RKO (cell line): ENCODE measurements around the gene HPN.
A peak's percentile ranks its signal among the peaks of the same experiment; 100 is the strongest.

Experiments
- DNase-seq: peaks from one replicate; pipeline ENCODE4 v3.0.0-alpha.2; 2016; ENCODE audit warnings: low spot score

The HPN gene

DNA sequence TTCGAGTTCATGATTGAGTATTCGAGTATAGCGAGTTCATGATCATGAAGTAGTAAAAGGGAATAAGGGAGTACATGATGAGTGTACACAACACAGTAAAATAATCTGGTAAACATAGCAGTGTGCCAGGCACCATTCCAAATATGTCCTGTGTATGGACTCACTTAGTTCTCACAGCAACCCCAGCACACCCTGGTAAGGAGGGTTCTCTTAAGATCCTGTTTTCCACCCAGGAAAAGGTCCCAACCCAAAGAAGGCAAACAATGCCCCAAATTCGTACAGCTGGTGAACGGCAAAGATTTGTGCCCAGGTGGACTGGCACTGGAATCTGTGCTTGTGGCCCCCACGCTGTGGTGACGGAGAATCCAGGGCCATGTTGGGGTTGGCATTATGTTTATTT, 21.4 kb downstream of the HPN start:
- DNase-seq: no peak

DNA sequence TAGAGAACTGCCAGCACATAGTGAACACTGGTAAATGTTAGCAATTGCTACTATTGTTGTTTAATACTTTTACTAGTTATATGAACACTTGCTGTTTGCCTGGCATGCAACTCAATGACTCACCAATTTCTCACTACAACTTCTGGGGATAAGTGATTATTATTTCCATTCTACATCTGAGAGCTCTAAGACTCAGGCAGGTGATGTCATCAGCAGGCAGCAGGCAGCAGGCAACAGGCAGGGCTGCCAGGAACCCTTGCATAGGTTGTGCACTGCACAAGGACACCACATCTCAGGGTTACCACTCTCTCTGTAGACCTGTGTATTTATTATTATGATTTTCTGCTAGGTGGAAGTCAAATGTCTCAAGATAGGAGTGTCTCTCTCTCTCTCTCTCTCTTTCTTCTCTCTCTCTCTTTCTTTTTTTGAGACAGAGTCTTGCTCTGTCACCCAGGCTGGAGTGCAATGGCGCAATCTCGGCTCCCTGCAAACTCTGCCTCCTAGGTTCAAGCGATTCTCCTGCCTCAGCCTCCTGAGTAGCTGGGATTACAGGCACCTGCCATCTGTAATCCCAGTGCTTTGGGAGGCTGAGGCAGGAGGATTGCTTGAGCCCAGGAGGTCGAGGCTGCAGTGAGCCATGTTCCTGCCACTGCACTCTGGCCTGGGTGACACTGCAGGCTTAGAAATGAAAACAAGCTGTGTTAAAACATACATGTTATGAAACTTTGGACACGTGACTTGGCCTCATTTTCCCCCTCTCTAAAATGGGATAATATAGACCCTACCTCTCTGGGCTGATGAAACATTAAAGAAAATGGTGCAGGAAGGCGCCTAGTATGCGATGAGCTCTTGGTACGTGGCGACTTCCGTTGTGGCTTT, 22.7 kb downstream of the HPN start:
- peak; percentile 62 for DNase-seq

DNA sequence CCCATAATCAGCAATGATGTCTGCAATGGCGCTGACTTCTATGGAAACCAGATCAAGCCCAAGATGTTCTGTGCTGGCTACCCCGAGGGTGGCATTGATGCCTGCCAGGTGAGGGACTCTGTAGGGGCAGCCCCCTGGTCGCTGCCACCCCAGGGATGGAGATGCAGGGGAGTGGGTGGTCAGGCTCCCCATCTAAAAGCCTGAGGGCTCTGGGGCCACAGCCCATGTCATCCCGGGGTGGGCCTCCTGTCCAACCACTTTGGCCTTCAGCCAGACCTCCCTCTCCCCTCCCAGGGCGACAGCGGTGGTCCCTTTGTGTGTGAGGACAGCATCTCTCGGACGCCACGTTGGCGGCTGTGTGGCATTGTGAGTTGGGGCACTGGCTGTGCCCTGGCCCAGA, 24.1 kb downstream of the HPN start:
- DNase-seq: no peak

DNA sequence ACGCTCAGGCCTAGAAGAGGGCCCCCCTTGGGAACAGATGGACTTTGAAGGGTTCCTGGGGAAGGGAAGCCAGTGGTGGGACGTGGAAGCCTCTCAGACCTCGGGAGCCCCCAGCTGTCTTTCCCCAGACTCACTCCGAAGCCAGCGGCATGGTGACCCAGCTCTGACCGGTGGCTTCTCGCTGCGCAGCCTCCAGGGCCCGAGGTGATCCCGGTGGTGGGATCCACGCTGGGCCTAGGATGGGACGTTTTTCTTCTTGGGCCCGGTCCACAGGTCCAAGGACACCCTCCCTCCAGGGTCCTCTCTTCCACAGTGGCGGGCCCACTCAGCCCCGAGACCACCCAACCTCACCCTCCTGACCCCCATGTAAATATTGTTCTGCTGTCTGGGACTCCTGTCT, 24.6 kb downstream of the HPN start:
- DNase-seq: no peak

DNA sequence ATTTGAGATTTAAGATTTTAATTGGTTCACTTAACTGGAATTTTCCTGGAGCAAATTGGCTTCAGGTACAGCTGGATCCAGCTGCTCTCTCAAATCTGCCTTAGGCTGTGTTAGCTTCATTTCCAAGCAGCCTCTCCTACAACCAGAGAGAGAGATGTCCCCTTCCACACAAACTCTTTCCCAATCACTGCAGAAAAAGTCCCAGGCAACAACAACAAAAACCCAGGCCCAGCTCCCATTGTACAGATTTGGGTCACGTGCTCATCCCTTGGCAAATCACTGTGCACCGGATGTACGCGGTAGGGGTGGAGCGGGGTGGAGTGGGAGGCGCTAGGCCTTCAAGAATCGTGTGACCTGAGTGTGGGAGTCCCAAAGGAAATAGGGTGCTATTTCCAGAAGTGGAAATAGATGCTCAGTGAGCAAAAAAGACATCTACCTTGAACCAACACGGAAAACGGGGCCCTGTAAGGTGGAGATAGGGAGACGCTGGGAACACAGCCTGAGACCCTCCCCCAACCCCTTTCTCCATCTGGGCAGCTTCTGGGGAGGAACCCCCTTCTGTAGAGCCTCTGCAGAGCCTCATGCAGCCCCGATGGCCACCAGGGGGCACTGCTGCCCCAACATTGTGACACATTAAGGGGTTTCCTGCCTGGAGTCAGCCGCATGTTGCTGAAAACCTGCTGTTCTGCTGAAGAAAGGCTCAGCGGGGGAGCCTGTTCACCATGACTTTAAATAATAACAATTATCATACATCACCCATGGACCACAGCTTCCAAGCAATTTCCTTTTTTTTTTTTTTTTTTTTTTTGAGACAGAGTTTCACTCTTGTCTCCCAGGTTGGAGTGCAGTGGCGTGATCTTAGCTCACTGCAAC, 25.4 kb downstream of the HPN start:
- peak; percentile 75 for DNase-seq

DNA sequence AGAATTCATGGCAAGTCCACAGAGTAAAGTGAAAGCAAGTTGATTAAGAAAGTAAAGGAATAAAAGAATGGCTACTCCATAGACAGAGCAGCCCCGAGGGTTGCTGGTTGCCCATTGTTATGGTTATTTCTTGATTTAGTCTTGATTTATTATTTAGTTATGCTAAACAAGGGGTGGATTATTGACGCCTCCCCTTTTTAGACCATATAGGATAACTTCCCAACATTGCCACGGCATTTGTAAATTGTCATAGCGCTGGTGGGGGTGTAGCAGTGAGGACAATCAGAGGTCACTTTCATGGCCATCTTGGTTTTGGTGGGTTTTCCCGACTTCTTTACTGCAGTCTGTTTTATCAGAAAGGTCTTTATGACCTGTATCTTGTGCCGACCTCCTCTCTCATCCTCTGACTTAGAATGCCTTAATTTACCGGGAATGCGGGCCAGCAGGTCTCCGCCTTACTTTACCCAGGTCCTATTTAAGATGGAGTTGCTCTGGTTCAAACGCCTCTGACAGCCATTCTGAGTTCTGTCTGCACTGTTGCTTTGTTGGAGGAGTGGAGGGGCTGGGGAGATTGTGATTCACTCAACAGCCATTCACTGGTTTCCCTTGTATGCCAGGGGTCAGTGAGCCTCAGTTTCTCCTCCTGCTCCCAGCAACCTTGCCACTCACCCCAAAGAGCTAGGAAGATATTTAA, 27.6 kb downstream of the HPN start:
- no peak for DNase-seq

DNA sequence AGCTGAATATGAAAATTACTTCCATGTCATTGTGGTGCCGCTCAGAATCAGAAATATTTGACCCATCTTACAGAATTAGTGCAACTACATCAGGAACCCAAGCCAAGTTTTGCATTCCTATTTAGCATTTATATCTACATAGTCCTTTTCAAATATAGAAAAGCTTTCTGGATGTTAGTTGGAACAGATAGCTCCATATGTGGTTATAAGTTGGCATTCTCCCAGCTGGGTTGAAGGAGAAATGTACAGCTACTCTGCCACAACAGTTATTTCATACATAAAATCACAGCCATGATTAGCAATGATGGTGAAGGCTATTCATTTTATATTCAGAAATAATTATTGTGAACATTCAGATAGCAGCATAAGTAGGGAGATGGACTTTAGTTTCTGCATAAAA, 28.2 kb downstream of the HPN start:
- no peak for DNase-seq

DNA sequence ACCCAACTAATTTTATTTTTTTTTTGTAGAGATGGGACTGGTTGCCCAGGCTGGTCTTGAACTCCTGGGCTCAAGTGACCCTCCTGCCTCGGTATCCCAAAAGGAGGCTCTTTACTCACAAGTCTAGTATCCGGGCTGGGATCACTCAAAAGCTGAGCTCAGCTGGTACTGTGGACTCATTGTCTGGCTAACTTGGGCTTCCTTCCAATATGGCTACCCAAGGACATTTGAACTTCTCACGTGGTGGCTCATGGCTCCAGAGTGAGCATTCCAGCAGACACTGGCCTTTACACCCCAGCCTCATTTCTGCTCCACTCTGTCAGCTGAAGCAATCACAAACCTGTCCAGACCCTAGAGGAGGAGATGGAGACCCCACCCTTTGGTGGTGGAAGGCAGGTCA, 28.9 kb downstream of the HPN start:
- no peak for DNase-seq

DNA sequence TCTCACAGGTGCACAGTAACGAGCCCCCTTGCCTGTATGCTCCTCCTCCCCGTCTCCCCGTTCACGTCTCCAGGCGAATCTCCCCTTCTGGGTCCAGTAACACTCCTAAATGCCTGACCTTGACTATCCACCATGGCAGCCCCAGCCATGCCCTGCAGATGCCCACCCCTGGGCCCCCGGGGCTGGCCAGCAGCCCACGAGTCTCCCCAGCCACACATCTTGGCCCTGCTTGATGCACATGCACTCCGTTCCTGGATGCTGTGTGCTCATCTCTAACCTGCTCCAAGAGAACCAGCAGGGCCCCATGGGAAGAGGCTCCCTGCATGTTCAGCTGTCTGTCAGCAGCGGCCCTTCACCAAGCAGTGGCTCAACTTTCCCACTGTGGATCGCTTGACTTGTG, 32.0 kb downstream of the HPN start:
- no peak for DNase-seq

DNA sequence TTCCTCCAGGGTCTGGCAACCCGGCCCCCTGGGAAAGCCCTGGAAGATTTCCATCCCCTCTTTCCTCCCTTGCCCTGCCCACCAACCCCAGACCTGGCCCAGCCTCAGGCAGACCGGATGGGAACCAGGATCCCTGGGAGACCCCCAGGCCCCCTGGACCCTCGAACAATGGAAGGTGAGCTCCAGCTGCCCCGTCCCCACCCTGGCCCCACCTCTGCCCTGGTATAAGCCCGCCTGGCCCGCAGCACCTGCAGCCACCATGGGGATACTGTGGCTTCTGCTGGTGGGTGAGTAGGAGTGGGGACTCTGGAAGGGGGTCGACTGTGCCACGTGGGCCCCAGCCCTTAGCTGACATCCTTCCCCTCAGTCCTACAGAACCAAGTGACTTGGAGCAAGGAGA, 32.4 kb downstream of the HPN start:
- no peak for DNase-seq

DNA sequence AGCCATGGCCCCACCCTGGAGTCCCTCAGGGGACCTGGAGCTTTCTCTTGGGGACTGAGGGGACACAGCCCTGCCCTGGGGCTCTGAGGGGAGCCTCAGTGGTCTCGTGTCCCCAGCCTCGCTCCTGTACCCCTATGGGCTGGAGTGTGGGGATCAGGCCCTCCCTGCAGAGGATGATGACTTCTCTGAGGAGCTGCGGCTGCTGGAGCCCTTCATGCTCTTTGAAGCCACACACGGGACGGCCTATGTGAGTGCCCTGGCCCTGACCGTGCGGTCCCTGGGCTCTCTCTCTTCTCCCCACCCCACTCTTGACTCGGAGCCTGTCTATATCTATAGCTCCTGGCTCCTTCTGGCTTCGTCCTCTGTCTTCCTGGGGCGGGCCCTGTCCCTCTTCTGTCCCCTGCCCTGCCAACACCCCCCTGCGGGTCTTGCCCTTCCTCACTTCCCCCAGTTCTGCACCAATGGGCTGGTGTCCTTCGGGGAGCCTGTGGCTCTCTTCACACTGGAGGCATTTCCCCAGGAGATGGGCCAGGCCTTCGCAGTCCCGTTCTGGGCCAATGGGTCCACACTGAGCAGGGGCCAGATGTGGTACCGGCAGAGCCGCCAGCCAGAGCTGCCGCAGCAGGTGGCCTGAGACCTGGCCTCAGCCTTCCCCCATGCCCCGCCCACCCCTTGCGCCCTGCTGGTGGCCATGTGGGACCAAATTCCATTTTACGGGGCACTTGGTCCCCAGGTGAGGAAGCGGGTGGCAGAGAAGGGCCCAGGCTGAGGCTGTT, 33.1 kb downstream of the HPN start:
- DNase-seq: no peak

DNA sequence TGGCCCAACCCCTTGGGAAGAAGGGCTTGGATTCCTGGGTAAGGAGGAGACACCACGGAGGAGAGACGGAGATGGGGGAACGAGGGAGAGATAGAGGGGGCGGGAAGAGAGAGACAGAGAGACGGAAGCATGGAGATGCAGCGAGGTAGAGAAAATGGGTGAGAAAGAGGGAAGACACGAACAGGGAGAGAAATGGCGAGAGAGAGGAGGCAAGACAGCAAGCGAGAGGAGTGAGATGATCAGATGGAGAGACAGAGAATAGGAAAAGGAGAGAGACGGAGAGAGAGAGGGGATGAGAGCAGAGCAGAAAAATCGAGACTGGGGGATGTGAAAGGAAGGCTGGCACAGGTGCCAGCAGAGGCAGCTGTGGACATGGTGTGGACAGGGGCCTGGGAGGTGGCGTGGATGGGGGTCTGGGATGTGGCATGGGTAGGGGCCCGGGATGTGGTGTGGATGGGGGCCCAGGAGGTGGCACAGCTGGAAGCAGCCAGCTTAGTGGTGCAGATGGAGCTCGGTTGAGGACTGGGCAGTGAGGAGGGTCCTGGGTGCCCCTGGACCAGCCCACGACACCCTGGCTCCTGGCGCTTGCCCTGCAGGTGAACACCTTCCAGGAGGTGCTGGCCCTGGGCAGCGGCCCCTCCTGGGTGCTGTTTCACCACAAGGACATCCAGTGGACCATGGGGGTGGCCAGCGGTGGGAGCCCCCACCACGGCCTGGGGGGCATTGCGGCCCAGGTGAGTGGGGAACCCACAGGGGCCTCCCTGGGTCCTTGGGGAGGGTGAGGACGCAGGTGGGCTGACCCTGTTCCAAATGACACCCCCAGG, 33.9 kb downstream of the HPN start:
- no peak for DNase-seq

DNA sequence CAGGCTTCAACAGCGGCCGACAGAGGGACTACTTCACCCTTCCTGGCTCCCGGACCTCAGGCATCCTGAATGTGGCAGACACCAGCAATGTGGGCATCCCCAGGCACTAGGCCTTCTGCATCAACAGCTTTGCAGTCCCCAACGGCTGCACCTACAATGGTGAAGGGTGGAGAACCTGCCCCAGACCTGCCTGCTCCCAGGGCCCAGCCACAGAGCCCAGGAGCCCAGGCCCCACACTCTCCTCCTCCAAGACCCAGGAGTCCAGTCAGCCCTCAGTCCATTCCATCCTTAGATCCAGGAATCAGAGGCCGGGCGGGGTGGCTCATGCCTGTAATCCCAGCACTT, 34.5 kb downstream of the HPN start:
- no peak for DNase-seq

DNA sequence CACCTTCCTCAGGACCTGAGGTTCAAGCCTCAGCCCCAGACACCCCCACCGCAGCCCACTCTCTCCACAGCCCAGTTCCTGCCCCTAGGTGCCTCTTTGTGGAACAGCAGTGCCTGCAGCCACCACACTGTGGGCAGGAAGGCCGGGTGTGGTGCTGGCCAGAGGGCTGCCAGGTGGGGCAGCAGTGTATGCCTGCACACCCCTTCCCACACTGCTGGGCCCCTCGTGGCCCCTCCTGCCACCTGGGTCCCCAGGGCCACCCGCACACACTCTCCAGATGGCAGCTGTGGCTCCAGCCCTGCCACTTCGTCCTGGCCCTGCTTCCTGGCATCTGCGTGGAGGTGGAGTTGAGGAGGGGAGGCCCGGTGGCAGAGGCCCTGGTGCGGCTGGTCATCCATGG, 35.1 kb downstream of the HPN start:
- no peak for DNase-seq

DNA sequence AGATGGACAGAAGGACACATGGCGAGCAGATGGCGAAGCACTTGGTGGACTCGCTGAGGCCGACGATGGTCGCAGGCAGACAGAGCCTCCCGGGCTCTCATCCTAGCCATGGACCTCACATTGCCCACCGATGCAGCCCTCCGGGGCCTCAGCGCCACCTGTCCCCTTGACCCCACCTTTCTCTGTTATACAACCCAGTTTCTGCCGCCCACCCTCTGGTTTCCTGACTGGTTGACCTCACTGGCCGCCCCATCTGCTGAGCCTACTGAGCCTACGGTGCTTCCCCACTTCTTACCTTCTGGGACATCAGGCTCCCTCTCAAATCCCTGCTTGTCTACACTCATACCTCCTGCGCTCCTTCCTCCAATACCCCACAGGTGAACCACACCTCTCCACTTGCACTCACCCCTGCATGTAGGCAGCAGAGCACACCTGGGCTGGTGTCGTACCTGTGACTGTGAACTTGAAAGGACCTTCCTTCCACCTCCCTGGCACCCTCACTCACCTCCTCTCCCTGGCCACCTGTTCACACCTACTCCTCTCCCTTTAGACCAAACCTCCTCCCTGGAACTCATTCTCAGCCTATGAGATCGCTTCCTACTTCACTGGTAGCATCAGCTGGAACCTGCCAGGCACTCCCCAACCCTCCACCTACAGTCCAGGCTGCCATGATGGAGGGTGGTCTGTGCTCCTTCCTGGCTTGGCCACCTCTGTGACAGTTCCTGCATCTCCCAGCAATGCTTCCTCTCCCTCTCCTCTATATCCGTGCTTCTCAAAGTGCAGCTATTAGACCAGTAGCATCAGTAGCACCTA, 36.1 kb downstream of the HPN start:
- no peak for DNase-seq

DNA sequence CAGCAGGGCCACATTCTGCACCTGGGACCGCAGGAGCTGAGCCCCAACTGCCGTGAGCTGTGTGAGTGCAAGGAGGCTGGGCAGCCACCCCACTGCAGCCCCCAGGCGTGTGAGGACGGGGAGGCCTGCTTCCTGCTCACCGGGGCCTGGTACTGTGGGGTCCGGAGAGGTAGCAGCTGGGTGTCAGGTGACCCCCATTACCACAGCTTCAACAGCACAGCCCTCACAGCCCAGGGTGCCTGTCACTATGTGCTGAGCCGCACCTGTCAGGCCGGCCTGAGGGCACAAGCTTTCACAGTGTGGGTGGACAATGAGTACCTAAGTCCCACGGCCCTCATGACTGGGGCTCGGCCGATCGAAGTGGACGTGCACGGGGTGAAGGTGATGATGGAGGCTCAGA, 38.3 kb downstream of the HPN start:
- DNase-seq: no peak

DNA sequence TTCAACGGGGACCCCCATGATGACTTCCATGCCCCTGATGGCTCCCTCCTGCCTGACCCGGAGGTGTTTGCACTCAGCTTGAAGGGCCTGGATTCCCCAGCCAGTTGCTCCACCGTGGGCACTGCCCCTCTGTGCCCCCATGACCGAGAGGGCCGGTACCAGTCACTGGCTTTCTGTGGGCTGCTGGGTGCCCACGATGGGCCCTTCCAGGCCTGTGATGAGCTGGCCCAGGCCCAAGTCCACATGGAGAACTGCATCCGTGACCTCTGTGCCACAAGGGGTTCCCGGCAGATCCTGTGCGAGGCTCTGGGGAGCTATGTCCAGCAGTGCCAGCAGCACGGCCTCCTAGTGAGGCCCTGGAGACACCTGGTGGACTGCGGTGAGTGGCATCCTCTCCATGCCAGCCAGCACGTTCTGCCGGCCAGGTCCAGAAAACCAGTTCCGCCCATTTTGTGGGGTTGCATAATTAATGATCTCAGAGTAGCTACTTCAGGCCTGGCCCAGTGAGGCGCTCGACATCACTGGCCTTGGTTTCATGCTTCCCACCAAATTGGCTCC, 39.2 kb downstream of the HPN start:
- no peak for DNase-seq

DNA sequence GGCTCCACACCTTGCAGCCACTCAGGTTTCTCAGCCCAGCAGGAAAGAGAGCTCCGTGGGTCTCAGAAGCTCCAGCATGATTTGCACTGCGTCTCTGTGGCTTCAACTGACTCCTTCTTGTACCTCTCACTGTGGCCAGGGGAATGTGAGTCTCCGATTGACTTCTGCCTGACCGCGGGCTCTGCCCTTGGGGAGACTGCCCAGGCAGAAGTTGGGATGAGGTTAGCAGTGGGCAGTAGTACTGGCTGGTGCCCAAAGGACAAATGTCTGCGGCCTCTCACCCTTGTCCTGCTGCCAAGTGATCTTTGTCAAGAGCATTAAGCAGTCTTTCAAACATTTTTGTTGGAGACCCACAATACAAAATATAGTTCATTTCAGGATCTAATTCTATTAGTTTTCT, 39.7 kb downstream of the HPN start:
- no peak for DNase-seq

DNA sequence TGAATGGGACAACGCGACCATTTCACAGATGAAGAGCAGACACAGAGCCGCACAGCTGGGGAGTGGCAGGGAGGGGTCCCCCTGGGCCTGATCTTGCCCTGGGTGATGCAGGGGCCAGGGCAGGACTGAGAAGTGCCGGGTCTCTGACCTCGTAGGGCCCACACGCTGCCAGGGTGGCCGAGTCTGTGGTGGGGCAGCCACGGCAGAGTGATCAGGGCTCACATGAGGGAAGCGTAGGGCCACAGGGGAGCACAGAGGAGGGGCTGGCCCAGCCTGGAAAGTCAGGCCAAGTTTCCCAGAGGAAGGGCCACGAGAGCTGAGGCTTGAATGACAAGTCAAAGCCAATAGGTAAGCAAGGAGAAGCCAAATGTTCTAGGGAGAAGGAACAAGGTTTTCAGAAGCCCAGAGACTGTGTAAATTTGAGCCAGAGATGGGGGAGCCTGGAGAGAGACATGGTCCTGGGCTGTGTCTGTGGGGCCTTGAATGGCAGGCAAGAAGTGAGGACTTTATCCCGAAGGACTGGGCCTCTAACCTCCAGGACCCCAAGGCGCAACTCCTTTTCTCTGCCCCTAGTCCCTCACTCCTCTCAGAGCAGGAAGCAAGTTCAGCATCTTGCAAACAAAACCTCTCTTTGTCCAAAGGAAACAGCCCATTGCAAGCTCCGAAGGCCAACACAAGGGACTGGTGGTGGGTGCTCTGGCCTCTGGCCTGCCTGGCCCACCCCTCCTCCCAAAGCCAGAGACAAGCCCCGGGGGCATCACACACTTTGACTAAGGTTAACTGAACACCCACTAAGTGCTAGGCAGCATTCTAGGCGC, 42.4 kb downstream of the HPN start:
- no peak for DNase-seq
